Cardiac septum (tissue), 1 donor: ENCODE measurements around the gene RPS6KB2. TPM values are rescaled to one million over a fixed set of nuclear protein-coding genes. Genes with fewer than 3 reads are reported as not detected.
"Not testable (repeated sequence)": the region's sequence is repeated elsewhere in the genome, so short reads cannot be mapped to it uniquely, and the experiment has no call there.

Source experiments
- DNase-seq: peaks from one replicate; pipeline ENCODE4 v3.0.0-alpha.2; 2020; ENCODE audit warnings: low spot score
- intact Hi-C: fragments of 100-400 bp; cut with DNase I; formaldehyde crosslinking; loops from one replicate; pipeline ENCODE4 v1.14.0; 2022
- total RNA-seq: library from RNA; stranded (reverse); fragmentation: NEBNext Ultra II Directional; extraction: Animal tissue kit (Norgen Biotek cat#: 25700); gene quantifications from one replicate; pipeline ENCODE4 v1.2.1, GENCODE V29; 2021
- donor health status: DM: no; HTN: no; CAD: no.

RPS6KB2 gene
- total RNA-seq, 1 donor from 2014 or later = 23.2 TPM

DNA sequence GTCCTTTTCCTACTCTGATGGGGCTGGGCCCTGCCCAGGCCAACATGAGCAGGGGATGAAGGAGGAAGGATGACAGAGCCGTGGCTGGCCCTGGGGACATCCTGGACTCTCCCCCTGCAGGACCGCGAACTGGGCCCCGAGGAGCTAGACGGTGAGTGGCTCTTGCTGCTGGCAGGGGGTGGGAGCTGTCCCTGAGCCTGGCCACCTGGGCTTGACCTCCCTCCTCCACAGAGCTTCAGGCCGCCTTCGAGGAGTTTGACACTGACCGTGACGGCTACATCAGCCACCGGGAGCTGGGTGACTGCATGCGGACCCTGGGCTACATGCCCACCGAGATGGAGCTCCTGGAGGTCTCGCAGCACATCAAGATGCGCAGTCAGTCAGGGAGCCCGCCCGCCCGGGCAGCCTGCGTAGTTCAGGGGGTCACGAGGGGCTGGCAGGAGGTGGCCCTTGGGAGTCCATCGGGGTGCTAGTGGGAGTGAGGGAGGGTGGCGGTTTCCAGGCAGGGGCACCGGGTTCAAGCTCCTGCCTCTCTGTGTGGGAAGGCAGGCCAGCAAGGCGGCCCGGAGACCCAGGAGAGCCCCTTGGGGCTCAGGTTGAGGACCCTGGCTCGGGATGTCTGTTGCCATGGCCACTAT, 27.9 kb downstream of the RPS6KB2 start:
- DNase-seq = no peak
- intact Hi-C loops = no loop called here

GRCh38 chr11:67457453-67457852, 29.2 kb downstream of the RPS6KB2 start:
- intact Hi-C loops = no loop called here
- DNase-seq = no peak

DNA sequence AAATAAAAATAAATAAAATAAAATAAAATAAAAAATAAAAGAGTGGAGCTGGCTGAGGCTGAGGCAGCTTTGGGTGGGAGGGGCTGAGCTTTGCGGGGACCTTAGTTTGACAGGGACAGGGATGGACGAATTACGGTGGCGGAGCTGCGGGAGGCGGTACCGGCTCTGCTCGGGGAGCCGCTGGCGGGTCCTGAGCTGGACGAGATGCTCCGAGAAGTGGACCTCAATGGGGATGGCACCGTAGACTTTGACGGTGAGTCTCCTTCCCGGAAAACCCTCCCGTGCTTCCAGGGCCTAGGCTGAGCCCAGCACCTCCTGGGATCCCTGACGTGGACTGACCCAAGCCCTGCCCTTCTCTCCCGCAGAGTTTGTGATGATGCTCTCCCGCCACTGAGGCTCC, 30.0 kb downstream of the RPS6KB2 start:
- intact Hi-C loops = no loop called here
- no peak for DNase-seq

- DNase-seq = no peak
- intact Hi-C loops = no loop called here
These were observed 34.9 kb downstream of the RPS6KB2 start for GRCh38 chr11:67463186-67463585.

- DNase-seq = peak; percentile 83
- intact Hi-C loops = no loop called here
These were observed 35.6 kb downstream of the RPS6KB2 start for GRCh38 chr11:67463680-67464410.

DNA sequence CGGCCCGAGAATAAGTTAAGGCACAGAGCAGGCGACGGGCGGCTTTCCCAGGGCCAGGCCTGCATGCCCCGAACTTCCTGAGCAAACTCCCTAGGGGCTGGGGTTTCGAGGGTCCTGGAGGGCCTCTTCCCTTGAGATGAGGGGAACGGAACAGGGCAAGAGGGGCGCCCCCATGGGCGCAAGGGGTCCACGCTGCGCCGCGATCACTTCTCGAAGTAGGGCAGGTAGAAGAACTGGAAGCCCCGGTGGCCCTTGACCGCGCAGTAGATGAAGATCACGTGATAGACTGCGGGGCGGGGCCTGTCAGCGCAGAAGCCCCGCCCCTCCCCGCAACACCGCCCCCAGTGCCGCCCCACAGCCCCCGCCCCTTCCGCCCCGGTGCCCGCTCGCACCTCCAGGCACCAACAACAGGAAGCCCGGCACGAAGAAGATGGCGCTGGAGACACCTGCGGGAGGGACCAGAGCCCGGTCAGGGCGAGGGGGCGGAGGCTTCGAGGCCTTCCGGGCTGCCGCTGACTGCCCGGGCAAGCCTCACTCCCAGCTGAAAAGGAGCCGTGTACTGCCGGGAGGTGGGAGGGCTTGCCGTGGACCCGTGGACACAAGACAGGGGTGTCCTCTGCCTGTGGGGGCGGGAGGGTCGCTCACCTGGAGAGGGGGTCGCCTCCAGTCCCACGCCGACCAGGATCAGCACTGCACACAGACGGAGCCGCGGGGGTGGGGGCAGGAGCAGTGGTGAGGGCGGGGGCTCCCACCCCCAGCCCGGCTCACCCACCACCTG, 36.3 kb downstream of the RPS6KB2 start:
- peak; percentile 97 for DNase-seq
- intact Hi-C loops = no loop called here

GRCh38 chr11:67465189-67465510, 36.9 kb downstream of the RPS6KB2 start:
- DNase-seq = no peak
- intact Hi-C loops = no loop called here

DNA sequence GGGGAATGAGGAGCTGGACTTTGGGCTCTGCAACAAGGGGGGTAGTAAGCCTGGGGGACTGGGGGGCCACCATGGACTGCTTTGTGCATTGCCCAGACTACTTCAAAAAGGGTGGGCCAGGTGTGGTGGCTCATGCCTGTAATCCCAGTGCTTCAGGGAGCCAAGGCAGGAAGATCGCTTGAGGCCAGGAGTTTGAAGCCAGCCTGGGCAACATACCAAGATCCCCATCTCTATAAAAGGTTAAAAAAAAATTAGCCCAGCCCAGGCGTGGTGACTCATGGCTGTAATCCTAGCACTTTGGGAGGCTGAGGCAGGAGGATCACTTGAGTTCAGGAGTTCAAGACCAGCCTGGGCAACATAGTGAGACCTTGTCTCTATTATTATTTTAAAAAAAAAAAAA, 37.2 kb downstream of the RPS6KB2 start:
- DNase-seq, intact Hi-C loops: not testable (repeated sequence)

- intact Hi-C loops = no loop called here
- DNase-seq = no peak
These were observed 38.1 kb downstream of the RPS6KB2 start for GRCh38 chr11:67466367-67466766.

DNA sequence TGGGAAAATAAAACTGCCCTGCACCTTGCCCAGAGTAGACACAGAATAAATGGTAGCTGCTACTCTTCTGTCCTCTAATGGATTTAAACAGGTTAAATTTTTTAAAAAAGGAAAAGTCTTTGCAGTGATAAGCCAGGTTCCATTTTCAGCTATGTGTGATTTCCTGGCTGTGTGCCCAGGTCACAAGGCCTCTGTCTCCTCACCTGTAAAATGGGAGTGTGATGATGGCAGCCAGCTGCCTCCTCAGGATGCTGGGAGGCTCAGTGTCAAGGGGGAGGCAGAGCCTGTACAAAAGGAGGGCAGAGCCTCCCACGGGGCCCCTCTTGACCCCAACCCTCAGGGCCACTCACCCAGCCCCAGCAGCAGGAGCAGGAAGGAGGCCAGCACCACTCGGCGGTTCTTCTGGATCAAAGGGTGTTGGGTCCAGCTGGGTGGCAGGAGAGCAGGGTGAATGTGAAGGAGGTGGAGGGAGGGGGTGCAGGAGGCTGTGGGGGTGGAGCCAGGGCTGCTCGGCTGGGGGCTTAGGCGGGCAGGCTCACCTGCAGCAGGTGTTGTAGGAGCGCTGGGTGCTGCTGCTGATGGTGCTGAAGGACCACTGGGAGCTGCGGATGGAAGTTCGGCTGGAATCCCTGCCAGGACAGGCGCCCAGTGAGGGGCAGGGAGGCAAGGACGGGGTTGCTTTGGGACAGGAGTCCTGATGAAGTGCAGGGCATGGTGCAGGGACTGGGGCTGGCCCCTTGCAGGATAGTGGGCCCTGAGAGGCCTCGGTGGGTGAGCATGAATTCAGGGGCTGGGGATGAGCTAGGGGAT, 38.9 kb downstream of the RPS6KB2 start:
- intact Hi-C loops = no loop called here
- no peak for DNase-seq

- no peak for DNase-seq
- intact Hi-C loops = loop anchor here (2.0 kb wide), 3 partner anchors 39 to 77 kb away; partner anchors contain the start of genes RAD9A and RPS6KB2
These were observed 39.8 kb downstream of the RPS6KB2 start for GRCh38 chr11:67468056-67468455.

- intact Hi-C loops = loop anchor here (2.0 kb wide), 3 partner anchors 38 to 78 kb away; partner anchors contain the start of genes RAD9A and RPS6KB2
- no peak for DNase-seq
These were observed 40.1 kb downstream of the RPS6KB2 start for GRCh38 chr11:67468456-67468758.

- DNase-seq = peak; percentile 98
- intact Hi-C loops = loop anchor here (1.0 to 2.0 kb wide), 4 partner anchors 38 to 78 kb away; partner anchors contain the start of genes PPP1CA, RAD9A and RPS6KB2
These were observed 40.6 kb downstream of the RPS6KB2 start, which contains the start of gene TMEM134 for GRCh38 chr11:67468759-67469507. TMEM134 (minus strand) TSS chr11:67469251; CDS start chr11:67469192, 59 bp downstream.

DNA sequence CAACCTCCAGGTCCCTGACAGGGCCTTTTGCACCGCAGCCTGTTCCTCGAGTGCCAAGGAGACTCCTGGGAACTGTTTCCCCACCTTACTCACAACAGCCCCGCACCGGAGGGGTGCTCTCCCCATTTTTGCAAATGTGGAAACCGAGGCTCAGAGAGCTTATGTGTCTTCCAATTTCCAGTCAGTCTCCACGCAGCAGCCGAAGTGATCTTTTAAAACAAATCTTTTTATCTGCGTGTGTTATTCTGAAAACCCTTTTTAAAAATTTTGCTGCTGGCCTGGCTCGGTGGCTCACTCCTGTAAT, 41.2 kb downstream of the RPS6KB2 start:
- intact Hi-C loops = loop anchor here (1.0 to 2.0 kb wide), 4 partner anchors 37 to 79 kb away; partner anchors contain the start of genes PPP1CA, RAD9A and RPS6KB2
- no peak for DNase-seq

DNA sequence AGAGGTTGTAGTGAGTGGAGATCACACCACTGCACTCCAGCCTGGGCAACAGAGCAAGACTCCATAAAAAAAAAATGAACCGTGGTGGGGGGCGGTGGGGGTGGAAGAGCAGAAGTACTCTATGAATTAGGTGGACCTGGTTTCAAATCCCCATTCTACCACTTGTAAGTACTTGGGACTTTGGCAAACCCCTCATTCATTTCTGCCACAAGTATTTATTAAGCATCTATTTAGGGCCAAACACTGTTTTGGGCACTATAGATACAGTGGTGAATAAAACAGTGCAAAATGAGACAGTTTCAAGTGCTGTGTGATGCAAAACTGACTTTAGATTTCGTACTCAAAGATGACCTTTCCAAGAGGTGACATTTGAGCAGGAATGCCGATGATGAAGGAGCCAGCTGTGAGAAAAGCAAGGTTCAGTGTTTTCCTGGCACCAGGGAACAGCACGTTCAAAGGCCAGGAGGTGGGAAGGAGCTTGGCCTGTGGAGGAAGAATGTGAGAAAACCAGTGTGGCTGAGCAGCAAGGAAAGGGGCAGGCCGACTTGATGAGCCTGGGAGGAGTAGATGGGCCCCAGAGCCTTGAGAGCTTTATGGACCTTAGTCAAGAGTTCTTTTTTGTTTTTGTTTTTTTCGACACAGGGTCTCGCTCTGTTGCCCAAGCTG, 42.2 kb downstream of the RPS6KB2 start:
- intact Hi-C loops = no loop called here

DNA sequence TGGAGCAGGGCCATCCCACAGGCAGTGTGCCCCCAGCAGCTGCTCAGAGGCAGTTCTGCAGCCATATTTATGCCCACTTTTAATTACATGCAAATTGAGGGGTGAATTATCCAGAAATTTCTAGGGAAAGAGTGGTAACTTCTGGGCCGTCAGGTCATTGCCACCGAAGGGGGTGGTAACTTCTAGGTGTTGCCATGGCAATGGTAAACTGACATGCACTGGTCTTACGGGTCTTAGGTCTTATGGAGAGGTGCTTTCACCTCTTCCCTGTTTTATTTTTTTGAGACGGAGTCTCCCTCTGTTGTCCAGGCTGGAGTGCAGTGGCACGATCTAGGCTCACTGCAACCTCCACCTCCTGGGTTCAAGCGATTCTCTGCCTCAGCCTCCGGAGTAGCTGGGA, 44.6 kb downstream of the RPS6KB2 start:
- intact Hi-C loops = no loop called here
- no peak for DNase-seq

More for the DNA sequence above, 42.2 kb downstream of the RPS6KB2 start:
- no peak for DNase-seq

DNA sequence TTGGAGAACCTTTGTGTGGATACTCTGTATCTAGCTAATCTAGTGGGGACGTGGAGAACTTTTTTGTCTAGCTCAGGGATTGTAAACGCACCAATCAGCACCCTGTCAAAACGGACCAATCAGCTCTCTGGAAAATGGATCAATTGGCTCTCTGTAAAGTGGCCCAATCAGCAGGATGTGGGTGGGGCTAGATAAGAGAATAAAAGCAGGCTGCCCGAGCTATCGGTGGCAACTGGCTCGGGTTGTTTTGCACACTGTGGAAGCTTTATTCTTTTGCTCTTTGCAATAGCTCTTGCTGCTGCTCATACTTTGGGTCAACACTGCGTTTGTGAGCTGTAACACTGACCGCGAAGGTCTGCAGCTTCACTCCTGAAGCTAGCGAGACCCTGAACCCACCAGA, 48.4 kb downstream of the RPS6KB2 start:
- not testable (repeated sequence) for DNase-seq

DNA sequence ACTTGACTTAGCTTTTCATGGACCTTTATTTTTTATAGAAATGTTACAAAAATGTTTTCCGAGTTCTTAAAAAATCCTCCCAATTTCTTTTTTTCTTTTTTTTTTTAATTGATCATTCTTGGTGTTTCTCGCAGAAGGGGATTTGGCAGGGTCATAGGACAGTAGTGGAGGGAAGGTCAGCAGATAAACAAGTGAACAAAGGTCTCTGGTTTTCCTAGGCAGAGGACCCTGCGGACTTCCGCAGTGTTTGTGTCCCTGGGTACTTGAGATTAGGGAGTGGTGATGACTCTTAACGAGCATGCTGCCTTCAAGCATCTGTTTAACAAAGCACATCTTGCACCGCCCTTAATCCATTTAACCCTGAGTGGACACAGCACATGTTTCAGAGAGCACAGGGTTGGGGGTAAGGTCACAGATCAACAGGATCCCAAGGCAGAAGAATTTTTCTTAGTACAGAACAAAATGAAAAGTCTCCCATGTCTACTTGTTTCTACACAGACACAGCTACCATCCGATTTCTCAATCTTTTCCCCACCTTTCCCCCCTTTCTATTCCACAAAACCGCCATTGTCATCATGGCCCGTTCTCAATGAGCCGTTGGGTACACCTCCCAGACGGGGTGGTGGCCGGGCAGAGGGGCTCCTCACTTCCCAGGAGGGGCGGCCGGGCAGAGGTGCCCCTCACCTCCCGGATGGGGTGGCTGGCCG, 49.2 kb downstream of the RPS6KB2 start:
- intact Hi-C loops, DNase-seq: not testable (repeated sequence)

More for the DNA sequence above, 48.4 kb downstream of the RPS6KB2 start:
- intact Hi-C loops = not testable (repeated sequence)
